NOMO-1 treated with dmso at 0.1 percent for 144 hours (cell line): Measurements from ENCODE around the gene GNA12.
"Not testable (repeated sequence)": the region's sequence is repeated elsewhere in the genome, so short reads cannot be mapped to it uniquely, and the experiment has no call there.

Source experiments
- DNase-seq: peaks from one replicate; lab custom pipeline; 2025; ENCODE audit not compliant: unreplicated experiment; lab: John Stamatoyannopoulos, UW

Gene GNA12

GRCh38 chr7:2680256-2680655 is 163.9 kb downstream of the GNA12 start:
- no peak for DNase-seq

- not testable (repeated sequence) for DNase-seq
Observed at GRCh38 chr7:2679135-2680127, 164.7 kb downstream of the GNA12 start.

- not testable (repeated sequence) for DNase-seq
Observed at GRCh38 chr7:2678454-2678853, 165.7 kb downstream of the GNA12 start.
